NCI-H748 (cell line): ENCODE measurements around the gene SLC27A2.
A peak's percentile ranks its signal among the peaks of the same experiment; 100 is the strongest.
"Not testable (repeated sequence)": the region's sequence is repeated elsewhere in the genome, so short reads cannot be mapped to it uniquely, and the experiment has no call there.

Experiments
- DNase-seq: peaks from one replicate; lab custom pipeline; 2025; ENCODE audit not compliant: unreplicated experiment; lab: John Stamatoyannopoulos, UW

SLC27A2 gene

GRCh38 chr15:50163719-50164410 is 18.1 kb upstream of the SLC27A2 start:
- no peak for DNase-seq

- DNase-seq: no peak
Measured at GRCh38 chr15:50164458-50164857, 17.5 kb upstream of the SLC27A2 start.

DNA sequence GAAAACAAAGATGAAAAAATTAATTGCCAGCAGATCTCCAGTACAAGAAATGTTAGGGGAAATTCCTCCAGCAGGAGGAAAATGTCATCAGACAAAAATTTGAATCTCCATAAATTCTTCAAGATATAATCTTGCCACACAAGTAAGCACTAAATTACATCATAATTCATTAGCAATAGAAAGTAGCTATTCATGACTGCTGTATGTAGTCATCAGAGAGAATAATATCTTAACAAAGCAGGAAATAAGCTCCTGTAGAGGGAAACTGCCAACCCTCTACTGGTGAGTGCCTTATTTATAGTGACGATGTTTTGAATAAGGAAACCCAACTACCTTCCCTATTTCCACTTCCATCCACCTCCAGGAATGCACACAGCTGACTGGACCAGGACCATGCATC is 15.8 kb upstream of the SLC27A2 start:
- no peak for DNase-seq

GRCh38 chr15:50167110-50167509 is 14.9 kb upstream of the SLC27A2 start:
- no peak for DNase-seq

DNA sequence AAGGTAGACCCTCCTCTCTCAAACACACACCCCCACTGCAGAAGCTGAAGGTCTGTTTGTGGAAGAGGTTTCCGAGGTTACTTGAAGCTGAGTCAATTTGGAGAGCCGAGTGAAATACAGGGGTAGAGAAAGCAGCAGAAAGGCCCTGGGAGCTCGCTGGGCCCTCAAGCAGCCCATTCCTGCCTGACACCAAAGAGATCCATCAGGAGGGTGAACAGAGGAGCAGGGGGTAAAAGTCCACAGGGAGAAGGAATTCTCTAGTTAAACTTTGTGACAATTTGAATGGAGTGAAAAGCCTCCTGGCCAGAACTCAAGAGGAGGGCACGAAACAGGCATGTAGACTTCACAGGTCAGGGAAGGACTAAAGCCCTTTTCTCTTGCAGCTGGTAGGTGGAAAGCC is 13.6 kb upstream of the SLC27A2 start:
- DNase-seq: no peak

GRCh38 chr15:50168783-50169411 is 13.1 kb upstream of the SLC27A2 start:
- DNase-seq: peak; percentile 0

- DNase-seq: not testable (repeated sequence)
Measured at GRCh38 chr15:50172360-50172895, 9.6 kb upstream of the SLC27A2 start.

- no peak for DNase-seq
Measured at GRCh38 chr15:50176869-50177268, 5.1 kb upstream of the SLC27A2 start.

DNA sequence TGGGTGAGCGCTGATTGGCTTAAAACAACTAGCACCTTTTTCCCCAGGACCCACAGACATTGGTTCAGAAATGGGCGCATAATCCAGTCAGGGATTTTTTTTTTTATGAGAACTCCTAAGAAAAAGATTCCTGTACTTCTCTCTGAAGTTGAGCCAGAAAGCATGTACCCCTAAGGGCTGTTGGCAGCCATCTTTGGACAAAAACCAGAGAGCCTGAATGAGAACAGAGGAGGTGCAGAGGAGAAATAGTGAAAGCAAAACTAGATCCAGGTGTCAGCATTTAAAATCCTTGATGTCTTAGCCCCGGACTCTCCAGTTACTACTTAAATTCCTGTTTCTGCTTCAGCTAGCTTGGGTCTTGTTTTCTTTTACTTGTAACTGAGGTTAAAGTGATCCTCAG is 1.9 kb upstream of the SLC27A2 start:
- DNase-seq: no peak

GRCh38 chr15:50180582-50180981 is 1.4 kb upstream of the SLC27A2 start:
- no peak for DNase-seq

DNA sequence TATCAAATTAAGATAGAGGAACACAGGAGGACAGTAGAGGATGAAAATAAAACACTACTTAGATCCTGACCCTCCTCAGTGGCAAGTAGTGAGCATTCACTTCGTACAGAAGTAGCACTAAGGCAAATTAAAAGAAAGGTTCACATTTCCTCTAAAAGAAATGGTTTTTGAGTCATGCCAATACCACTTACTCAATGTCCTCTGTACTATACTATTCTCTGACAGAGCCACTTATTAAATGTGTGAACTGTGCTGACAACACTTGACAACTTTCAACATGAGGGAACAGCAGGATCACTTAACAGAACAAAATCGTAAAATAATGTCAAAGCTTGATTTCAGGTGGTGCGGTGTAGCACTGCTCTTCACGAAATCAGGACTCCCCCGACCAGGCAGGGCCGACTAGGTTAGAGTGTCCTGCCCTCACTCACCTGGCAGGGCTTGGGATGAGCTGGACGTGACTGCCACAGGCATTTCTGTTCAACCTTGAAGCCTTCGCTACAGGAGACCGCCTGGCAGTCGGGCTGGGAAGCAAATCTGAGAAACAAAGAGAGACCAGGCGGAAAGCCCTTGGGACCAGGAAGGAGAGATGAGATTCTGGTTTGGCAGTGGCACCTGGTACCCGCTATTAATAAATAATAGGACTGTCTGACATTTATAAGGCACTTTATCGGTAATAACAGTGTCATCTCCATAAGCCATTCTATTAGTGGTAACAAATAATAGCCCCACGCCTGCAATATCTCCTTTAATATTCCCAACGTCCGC is 611 bp upstream of the SLC27A2 start:
- DNase-seq: peak; percentile 42

DNA sequence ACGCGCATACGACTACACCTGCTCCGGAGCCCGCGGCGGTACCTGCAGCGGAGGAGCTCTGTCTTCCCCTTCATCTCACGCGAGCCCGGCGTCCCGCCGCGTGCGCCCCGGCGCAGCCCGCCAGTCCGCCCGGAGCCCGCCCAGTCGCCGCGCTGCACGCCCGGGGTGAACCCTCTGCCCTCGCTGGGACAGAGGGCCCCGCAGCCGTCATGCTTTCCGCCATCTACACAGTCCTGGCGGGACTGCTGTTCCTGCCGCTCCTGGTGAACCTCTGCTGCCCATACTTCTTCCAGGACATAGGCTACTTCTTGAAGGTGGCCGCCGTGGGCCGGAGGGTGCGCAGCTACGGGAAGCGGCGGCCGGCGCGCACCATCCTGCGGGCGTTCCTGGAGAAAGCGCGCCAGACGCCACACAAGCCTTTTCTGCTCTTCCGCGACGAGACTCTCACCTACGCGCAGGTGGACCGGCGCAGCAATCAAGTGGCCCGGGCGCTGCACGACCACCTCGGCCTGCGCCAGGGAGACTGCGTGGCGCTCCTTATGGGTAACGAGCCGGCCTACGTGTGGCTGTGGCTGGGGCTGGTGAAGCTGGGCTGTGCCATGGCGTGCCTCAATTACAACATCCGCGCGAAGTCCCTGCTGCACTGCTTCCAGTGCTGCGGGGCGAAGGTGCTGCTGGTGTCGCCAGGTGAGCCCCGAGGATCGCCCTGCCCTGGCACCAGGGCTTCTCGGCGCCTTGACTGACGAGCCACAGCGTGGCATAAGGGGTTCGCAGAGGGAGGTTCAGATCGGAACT is 420 bp downstream of the SLC27A2 start:
- DNase-seq: peak; percentile 69

DNA sequence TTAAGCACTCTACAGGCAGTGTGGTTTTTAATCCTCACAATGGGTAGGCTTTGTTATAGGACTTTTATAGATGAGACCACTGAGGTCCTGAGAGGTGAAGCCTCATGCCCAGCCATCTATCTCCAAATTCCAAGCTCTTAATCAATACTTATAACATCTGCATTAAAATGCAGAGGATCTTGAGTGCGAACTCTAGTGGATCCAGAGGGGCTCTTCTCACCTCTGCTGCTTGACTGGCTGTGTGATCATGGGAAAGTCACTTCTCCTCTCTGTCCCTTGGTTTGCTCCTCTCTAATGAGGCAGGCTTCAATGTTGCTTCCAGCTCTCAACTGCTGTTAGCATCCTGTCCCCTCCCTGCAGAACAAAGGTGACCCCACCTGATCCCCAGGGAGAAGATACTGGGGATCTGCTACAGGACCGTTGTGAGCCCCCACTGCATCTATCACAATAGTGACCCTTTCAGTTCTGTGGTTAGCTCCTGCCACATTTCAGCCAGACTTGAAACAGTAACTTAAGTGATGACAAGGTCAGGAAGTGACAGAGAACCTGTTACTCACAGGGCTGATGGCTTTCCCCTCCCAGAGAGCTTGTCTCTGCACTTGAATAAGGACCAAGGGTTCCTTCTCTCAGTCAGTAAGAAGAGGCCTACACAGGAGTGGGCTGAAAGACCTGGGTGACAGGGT is 1.3 kb downstream of the SLC27A2 start:
- DNase-seq: no peak

GRCh38 chr15:50184863-50185504 is 3.0 kb downstream of the SLC27A2 start:
- DNase-seq: no peak

GRCh38 chr15:50186090-50186489 is 4.1 kb downstream of the SLC27A2 start:
- DNase-seq: no peak

- DNase-seq: no peak
Measured at GRCh38 chr15:50186752-50187151, 4.8 kb downstream of the SLC27A2 start.

GRCh38 chr15:50187525-50187924 is 5.5 kb downstream of the SLC27A2 start:
- DNase-seq: no peak

DNA sequence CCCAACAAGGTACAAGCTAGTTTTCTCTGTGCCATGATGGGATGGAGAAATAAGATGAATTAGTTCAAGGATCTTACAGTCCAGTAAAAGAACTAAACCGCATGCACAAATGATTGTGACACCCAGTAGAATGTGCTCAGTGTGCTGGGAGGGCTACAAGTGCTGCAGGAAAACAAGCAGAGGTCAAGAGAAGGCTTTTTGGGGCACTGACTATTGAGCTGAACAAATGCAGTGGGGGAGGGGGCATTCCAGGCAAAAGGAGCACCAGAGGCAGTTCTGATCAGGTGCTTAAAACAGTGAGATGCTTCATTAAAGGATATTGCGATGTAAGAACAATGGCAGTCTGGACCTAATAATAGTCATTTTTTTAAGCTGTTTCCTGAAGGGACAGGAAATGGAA is 6.0 kb downstream of the SLC27A2 start:
- no peak for DNase-seq

GRCh38 chr15:50188793-50189192 is 6.8 kb downstream of the SLC27A2 start:
- DNase-seq: not testable (repeated sequence)

- DNase-seq: no peak
Measured at GRCh38 chr15:50189633-50190032, 7.6 kb downstream of the SLC27A2 start.
